GM12891 (cell line): ENCODE results near the gene GBP7.

Source experiments
- POLR2A ChIP-seq: IDR thresholded peaks from 2 replicates; pipeline ENCODE4 v1.6.1; 2011; ENCODE audit warnings: low read depth, low read length, control low read depth
- POU2F2 ChIP-seq: IDR thresholded peaks from 2 replicates; pipeline ENCODE4 v1.6.1; 2011; ENCODE audit warnings: low read depth, mild to moderate bottlenecking, control low read depth, low read length, moderate library complexity

DNA sequence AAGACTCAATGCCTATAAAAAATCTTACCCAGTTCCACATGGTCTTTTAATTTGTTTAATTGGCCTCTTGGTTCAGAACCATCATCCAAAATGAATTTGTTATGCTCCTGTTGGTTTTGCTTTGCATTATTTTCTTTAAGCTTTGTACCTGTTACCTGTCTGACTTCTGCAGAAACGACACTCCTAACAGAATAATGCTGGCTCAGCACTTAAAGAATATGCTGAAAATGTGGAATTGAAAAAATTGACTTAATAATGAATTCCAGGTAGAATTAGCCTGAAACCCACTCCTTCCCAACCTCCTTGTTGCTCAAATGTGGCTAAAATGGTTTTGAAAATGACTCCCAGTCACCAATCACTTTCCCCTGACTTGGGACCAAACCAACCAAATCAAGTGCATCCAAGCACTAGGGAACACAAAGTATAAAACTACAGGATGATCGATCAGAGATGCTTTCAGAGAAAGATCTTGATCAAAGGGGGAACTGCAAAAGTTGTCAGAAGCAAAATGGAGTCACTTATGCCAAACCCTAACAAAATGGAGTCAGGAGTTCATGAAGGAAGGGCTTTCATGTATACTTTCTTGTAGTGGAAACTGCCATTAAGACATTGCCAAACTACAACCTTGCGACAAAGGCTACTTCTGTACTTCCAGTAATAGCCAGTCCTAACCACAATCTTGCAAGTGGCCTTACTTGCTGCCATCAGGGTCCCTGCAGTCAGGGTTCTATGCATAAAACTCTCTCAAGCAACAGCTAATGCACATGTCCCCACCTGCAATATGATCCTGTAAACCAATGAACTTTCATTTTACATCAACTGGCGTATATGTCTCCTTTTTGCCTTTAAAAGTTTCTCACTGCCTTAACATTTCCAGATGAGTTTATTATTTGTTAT lies 5.4 kb downstream of the GBP7 start:
- TF ChIP-seq POLR2A (no peak), POU2F2 (no peak)
